Muscle layer of colon (tissue), 2 donors: ENCODE measurements around the gene AFAP1L2.

Experiments
- H3K27ac ChIP-seq: one replicate; pipeline ENCODE4 v1.7.0; 2013; ENCODE audit warnings: low read depth, mild to moderate bottlenecking, low read length, moderate library complexity
- H3K27me3 ChIP-seq, 2 donors: one replicate each; pipeline ENCODE4 v1.7.0; 2013; ENCODE audit warnings: low read length in 2 of 2, mild to moderate bottlenecking in 2 of 2; ENCODE audit not compliant: insufficient read depth in 2 of 2, control insufficient read depth in 1 of 2
- H3K36me3 ChIP-seq: one replicate; pipeline ENCODE4 v1.7.0; 2013; ENCODE audit warnings: mild to moderate bottlenecking, low read length; ENCODE audit not compliant: insufficient read depth
- H3K4me1 ChIP-seq: one replicate; pipeline ENCODE4 v1.7.0; 2013; ENCODE audit warnings: mild to moderate bottlenecking, low read length; ENCODE audit not compliant: insufficient read depth
- H3K4me3 ChIP-seq, 2 donors: one replicate each; pipeline ENCODE4 v1.7.0; 2013; ENCODE audit warnings: low read length in 2 of 2, low read depth in 1 of 2, mild to moderate bottlenecking in 1 of 2, moderate library complexity in 1 of 2
- H3K9ac ChIP-seq: one replicate; pipeline ENCODE4 v1.7.0; 2013; ENCODE audit warnings: low read length
- H3K9me3 ChIP-seq: one replicate; pipeline ENCODE4 v1.7.0; 2013; ENCODE audit warnings: mild to moderate bottlenecking, low read length
- donor health status: abdominal sarcoma.
- donor health status: Adenocarcinoma of cecum.

AFAP1L2 gene

GRCh38 chr10:114288424-114289095, 115.7 kb downstream of the AFAP1L2 start:
- H3K27me3 ChIP-seq: no peaks in the 10 kb centered on the region
- H3K9me3 ChIP-seq: no peaks in the 10 kb centered on the region
- no peak overlapping the region for H3K27ac ChIP-seq
- no peaks in the 10 kb centered on the region for H3K4me1 ChIP-seq
- no peaks in the 10 kb centered on the region for H3K36me3 ChIP-seq
- no peak overlapping the region for H3K4me3 ChIP-seq
- no peak overlapping the region for H3K9ac ChIP-seq

GRCh38 chr10:114286921-114287320, 117.4 kb downstream of the AFAP1L2 start:
- H3K27ac ChIP-seq: no peak overlapping the region
- H3K36me3 ChIP-seq: no peaks in the 10 kb centered on the region
- H3K4me1 ChIP-seq: no peaks in the 10 kb centered on the region
- no peak overlapping the region for H3K4me3 ChIP-seq
- H3K9ac ChIP-seq: no peak overlapping the region
- H3K27me3 ChIP-seq: no peaks in the 10 kb centered on the region
- no peaks in the 10 kb centered on the region for H3K9me3 ChIP-seq

GRCh38 chr10:114285961-114286441, 118.3 kb downstream of the AFAP1L2 start:
- Histone ChIP-seq H3K27me3 (no peaks in the 10 kb centered on the region), H3K4me1 (no peaks in the 10 kb centered on the region), H3K27ac (no peak overlapping the region), H3K36me3 (no peaks in the 10 kb centered on the region), H3K9me3 (no peaks in the 10 kb centered on the region), H3K9ac (no peak overlapping the region), H3K4me3 (no peak overlapping the region)

- no peaks in the 10 kb centered on the region for H3K27me3 ChIP-seq
- no peak overlapping the region for H3K27ac ChIP-seq
- no peak overlapping the region for H3K4me3 ChIP-seq
- no peak overlapping the region for H3K9ac ChIP-seq
- no peaks in the 10 kb centered on the region for H3K9me3 ChIP-seq
- no peaks in the 10 kb centered on the region for H3K36me3 ChIP-seq
- H3K4me1 ChIP-seq: no peaks in the 10 kb centered on the region
These were observed 119.8 kb downstream of the AFAP1L2 start for GRCh38 chr10:114284346-114285071.

- H3K27ac ChIP-seq: no peak overlapping the region
- H3K9me3 ChIP-seq: no peaks in the 10 kb centered on the region
- H3K36me3 ChIP-seq: no peaks in the 10 kb centered on the region
- H3K9ac ChIP-seq: no peak overlapping the region
- no peak overlapping the region for H3K4me3 ChIP-seq
- H3K27me3 ChIP-seq: no peaks in the 10 kb centered on the region
- H3K4me1 ChIP-seq: no peaks in the 10 kb centered on the region
These were observed 120.6 kb downstream of the AFAP1L2 start for GRCh38 chr10:114283535-114284234.

GRCh38 chr10:114283091-114283490, 121.2 kb downstream of the AFAP1L2 start:
- no peaks in the 10 kb centered on the region for H3K9me3 ChIP-seq
- no peaks in the 10 kb centered on the region for H3K36me3 ChIP-seq
- H3K27me3 ChIP-seq: no peaks in the 10 kb centered on the region
- no peak overlapping the region for H3K27ac ChIP-seq
- H3K4me1 ChIP-seq: no peaks in the 10 kb centered on the region
- no peak overlapping the region for H3K9ac ChIP-seq
- no peak overlapping the region for H3K4me3 ChIP-seq

- Histone ChIP-seq H3K9ac (no peak overlapping the region), H3K27me3 (no peaks in the 10 kb centered on the region), H3K9me3 (no peaks in the 10 kb centered on the region), H3K4me1 (no peaks in the 10 kb centered on the region), H3K4me3 (no peak overlapping the region), H3K27ac (no peak overlapping the region), H3K36me3 (no peaks in the 10 kb centered on the region)
These were observed 121.8 kb downstream of the AFAP1L2 start for GRCh38 chr10:114282526-114282925.

GRCh38 chr10:114281461-114281860, 122.8 kb downstream of the AFAP1L2 start:
- no peaks in the 10 kb centered on the region for H3K4me1 ChIP-seq
- H3K27me3 ChIP-seq: no peaks in the 10 kb centered on the region
- H3K9ac ChIP-seq: no peak overlapping the region
- no peak overlapping the region for H3K27ac ChIP-seq
- no peaks in the 10 kb centered on the region for H3K9me3 ChIP-seq
- no peak overlapping the region for H3K4me3 ChIP-seq
- H3K36me3 ChIP-seq: no peaks in the 10 kb centered on the region

- no peaks in the 10 kb centered on the region for H3K4me1 ChIP-seq
- no peaks in the 10 kb centered on the region for H3K36me3 ChIP-seq
- H3K27me3 ChIP-seq: peaks cover 0 to 4% of the 10 kb centered on the region in 2 donors
- no peak overlapping the region for H3K27ac ChIP-seq
- no peaks in the 10 kb centered on the region for H3K9me3 ChIP-seq
- H3K9ac ChIP-seq: no peak overlapping the region
- no peak overlapping the region for H3K4me3 ChIP-seq
These were observed 123.3 kb downstream of the AFAP1L2 start for GRCh38 chr10:114281006-114281405.

- Histone ChIP-seq H3K4me1 (no peaks in the 10 kb centered on the region), H3K4me3 (no peak overlapping the region), H3K27ac (no peak overlapping the region), H3K9ac (no peak overlapping the region), H3K9me3 (no peaks in the 10 kb centered on the region), H3K27me3 (peaks cover 0 to 4% of the 10 kb centered on the region in 2 donors), H3K36me3 (no peaks in the 10 kb centered on the region)
These were observed 124.2 kb downstream of the AFAP1L2 start for GRCh38 chr10:114279901-114280644.

GRCh38 chr10:114279289-114279688, 125.0 kb downstream of the AFAP1L2 start:
- Histone ChIP-seq H3K4me1 (no peaks in the 10 kb centered on the region), H3K27me3 (peaks cover 0 to 4% of the 10 kb centered on the region in 2 donors), H3K27ac (no peak overlapping the region), H3K9ac (no peak overlapping the region), H3K4me3 (no peak overlapping the region), H3K36me3 (no peaks in the 10 kb centered on the region), H3K9me3 (no peaks in the 10 kb centered on the region)
